SHP77 treated with DMSO at 0.1 percent for 48 hours (cell line): Measurements from ENCODE around the gene PLXDC2.
"Not testable (repeated sequence)": the region's sequence is repeated elsewhere in the genome, so short reads cannot be mapped to it uniquely, and the experiment has no call there.

Source experiments
- DNase-seq: peaks from one replicate; lab custom pipeline; 2025; lab: John Stamatoyannopoulos, UW

The PLXDC2 gene

DNA sequence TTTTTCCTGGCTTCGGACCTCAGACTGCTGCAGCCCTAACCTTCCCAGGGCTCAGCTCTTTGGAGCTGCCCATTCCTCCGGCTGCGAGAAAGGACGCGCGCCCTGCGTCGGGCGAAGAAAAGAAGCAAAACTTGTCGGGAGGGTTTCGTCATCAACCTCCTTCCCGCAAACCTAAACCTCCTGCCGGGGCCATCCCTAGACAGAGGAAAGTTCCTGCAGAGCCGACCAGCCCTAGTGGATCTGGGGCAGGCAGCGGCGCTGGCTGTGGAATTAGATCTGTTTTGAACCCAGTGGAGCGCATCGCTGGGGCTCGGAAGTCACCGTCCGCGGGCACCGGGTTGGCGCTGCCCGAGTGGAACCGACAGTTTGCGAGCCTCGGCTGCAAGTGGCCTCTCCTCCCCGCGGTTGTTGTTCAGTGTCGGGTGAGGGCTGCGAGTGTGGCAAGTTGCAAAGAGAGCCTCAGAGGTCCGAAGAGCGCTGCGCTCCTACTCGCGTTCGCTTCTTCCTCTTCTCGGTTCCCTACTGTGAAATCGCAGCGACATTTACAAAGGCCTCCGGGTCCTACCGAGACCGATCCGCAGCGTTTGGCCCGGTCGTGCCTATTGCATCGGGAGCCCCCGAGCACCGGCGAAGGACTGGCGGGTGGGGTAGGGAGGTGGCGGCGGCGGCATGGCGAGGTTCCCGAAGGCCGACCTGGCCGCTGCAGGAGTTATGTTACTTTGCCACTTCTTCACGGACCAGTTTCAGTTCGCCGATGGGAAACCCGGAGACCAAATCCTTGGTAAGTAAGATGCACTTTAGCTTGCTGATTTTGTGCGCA lies at the start of gene PLXDC2:
TSS of gene PLXDC2 (plus strand) at position 22 of the 820 bp plus-strand sequence.
- DNase-seq: no peak

DNA sequence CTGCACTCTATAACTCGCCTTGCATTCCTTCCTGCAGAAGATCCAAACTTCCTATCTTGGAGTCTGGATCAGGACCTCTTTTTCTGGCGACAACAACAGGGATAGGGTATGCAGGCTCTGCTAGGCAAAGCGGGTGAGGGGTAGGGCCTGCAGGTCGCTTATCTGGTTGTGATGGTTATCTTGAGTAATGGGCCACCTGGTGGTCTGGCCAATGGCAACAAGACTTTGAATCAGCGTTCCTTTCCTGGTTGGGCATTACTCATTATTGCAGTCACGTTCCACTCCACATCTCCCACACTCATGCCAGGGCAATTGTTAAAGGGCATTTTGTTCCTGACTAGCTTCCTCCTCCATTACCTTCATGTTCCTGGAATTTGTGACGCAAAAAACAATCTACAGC lies 48.4 kb upstream of the PLXDC2 start:
- no peak for DNase-seq

DNA sequence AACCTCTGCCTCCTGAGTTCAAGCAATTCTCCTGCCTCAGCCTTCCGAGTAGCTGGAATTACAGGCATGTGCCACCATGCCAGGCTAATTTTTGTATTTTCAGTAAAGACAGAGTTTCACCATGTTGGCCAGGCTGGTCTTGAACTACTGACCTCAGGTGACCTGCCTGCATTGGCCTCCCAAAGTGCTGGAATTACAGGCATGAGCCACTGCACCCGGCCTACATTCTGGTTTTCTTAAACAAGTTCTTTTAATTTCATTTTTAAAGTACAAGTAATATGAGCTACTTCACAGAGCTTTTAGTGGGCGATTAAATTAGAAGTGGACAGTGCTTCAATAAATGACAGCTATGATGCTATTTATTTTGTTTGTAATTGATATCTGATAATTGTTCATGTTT lies 46.4 kb upstream of the PLXDC2 start:
- DNase-seq: not testable (repeated sequence)

DNA sequence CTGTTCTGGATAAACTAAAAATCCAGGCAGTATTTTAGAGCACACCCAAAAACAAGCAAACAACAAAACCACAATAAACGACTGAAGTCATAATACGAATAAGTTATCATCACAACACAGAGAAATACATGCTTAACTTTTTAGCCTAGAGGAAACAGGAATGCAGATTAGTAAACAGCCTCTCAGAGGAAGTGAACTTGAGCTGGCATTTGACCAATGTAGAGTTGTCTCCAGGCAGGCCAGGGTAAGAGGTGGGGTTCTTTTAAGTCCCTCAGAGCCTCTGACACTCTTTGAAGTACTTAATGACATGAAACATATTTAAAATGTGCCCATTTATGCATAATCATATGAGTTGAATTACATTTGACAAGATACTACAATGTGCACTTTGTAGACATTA lies 43.3 kb upstream of the PLXDC2 start:
- DNase-seq: no peak

DNA sequence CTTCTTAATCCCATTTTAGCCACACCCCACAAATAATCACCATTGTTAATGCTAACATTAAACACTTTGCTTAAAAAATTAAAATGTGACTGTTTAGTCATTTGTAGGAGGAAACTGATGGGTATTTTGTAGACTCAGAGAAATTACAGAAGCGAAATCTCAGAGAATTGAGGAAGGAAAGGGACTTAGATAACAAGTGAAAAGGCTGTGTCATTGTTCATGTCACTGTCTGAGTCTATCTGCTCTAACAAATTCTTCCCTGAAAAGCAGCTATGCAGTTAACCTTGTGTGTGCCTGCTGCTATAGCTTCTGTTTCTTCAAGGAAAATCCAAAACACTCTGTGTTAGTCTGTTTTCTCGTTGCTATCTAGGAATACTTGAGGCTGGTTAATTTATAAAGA lies 40.9 kb upstream of the PLXDC2 start:
- no peak for DNase-seq

DNA sequence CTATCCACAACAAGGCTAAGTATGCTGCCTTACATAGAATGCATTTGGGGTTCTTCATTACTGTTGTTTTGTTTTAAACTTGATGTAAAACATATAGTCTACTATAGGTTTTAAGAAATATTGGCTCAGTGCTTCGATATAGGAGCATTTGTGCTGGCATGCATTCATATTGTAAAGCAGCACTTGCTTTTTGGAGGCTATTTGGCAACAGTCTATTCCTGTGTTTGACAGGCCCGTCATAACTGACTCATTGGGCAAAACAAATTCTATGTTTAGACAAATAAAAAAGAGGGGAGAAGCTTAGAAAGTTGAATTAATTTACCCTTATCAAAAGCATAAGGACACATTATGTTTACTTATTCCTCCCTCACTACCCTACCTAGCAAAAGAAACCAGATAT lies 38.4 kb upstream of the PLXDC2 start:
- DNase-seq: no peak

DNA sequence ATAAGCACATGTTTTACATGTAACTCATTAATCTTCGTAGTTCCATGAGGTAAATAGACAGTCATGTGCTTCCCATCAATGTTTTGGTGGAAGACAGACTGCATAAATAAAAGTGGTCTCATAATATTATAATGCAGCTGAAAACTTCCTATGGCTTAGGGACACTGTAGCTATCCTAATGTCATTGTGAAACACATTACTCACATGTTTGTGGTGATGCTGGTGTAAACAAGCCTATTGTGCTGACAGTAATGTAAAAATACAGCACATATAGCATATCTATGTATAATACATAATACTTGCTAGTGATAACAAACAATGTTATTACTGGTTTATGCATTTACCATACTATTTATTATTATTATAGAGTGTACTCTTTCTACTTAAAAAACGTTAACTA lies 37.2 kb upstream of the PLXDC2 start:
- no peak for DNase-seq

DNA sequence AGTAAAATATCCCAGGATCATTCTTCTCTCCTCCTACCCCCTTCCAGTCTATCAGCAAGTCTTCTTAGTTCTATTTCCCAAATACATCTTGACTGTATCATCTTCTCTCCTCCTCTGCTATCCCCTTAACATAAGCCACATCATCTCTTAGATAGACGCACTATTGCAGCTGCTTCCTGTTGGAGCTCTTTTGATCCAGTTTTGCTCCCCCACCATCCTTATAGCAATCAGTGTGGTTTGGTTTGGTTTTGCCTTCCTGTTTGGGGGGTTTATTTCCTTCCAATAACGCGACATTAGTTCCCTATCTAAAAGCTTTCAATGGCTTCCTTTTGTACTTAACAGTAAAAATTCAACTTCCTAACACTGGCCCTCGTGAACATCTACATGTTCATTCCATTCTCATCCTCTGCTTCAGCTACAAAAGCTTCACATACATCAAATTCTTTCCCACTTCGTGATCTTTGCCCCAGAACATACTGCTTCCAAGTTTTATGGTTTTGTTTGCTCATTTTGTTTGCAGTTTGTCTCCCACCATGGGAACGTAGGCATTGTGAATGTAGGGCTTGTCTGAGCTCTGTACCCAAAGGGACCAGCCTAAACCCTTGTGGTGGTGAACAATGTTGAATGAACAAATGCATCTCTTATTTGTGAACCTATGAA lies 33.7 kb upstream of the PLXDC2 start:
- no peak for DNase-seq

DNA sequence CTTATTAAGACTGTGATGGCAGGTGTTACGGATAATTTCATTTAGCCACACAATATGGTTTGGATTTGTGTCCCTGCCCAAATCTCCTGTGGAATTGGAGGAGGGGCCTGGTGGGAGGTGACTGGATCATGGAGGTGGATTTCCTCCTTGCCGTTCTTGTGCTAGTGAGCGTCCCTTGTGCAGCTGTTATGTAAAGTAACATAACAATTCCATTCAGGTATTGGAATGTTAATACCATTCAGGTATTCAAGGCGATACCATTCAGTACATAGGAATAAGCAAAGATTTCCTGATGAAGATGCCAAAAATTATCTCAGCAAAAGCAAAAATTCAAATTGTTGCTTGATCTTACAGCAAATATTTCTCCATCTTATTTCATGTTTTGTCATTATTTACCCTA lies 32.5 kb upstream of the PLXDC2 start:
- DNase-seq: no peak

DNA sequence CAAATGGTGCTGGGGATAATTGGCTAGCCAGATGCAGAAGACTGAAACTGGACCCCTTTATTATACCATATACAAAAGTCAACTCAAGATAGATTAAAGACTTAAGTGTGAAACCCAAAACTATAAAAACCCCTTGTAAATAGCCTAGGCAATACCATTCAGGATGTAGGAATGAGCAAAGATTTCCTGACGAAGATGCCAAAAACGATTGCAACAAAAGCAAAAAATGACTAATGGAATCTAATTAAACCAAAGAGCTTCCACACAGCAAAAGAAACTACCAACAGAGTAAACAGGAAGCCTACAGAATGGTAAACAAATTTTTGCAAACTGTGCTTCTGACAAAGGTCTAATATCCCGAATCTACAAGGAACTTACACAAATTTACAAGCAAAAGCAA lies 30.9 kb upstream of the PLXDC2 start:
- no peak for DNase-seq

DNA sequence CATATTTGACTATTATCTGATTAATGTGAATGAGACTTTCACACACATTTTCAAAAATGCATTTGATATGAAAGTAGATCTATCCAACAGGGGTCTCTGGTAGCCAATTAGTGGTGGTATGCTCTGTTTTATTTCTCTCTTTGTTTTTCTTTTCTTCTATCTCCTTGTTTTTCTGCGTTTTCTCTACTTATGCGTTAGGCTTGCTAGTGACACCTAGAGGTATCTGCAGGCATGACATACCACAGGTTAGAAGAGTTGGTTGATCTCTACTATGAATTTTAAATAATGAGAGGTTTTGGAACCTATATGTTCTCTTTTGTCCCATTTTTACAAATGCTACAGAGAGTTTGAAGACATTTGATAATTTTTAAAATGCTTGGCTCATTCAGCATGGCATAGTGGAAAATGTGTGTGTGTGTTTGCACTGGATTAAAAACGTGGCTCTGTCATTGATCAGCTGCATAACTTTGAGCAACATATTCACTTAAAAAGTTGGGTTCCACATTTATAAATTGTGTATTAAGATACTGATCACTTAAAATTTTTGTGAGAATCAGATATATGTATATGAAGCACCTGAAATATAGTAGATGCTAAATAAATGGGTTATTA lies 28.1 kb upstream of the PLXDC2 start:
- peak; percentile 19 for DNase-seq

DNA sequence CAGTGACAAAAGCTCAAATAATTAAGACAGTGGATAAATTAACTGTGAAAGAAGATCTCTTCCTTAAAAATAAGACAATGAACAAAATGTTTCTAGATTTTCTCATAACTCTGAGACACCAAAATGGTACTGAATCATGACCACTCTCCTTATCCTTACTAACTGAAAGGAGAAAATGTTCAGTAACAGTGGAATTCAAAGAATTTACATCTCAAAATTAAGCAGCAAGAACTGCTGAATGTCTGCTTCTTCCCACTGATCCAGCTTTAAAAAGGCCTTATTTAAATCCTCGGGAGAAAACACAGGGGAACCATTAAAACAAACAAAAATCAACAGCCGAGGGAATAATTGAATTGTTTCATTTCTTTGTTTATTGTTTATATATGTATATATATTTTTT lies 27.3 kb upstream of the PLXDC2 start:
- no peak for DNase-seq

DNA sequence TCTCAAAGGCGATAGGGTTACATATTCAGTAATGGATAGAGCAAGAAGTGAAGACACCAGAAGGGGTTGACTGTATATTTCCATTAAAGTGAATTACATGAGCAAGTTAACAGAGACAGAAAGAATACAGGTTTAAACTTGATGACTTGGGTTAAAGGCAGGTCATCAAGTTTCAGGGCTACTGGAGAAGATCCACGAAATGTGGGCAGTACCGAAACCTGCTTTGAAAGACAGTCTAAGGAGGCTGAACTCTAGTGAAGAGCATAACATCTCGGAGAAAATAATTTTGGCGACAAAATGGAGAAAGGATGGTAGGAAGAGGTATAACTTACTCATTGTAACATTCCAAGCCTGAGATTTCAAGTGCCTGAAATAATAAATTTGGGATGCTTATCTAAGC lies 26.6 kb upstream of the PLXDC2 start:
- no peak for DNase-seq

DNA sequence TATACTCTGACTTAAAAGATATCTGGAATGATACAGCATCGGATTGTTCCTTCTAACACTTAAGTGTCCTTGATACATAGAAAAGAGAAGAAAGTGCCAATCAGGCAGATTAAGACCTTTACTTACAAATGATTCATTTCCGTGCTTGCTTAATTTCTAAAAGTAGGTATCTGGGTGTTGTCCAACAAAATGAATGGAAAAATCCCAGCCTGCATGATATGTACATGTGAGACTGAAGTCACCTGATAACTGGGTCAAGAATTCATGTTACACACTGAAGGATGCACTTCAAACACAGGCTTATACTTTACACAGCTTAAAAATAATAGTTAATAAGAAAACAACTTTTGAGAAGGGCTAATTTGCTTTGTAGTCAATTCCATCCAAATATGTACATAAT lies 25.2 kb upstream of the PLXDC2 start:
- DNase-seq: no peak

DNA sequence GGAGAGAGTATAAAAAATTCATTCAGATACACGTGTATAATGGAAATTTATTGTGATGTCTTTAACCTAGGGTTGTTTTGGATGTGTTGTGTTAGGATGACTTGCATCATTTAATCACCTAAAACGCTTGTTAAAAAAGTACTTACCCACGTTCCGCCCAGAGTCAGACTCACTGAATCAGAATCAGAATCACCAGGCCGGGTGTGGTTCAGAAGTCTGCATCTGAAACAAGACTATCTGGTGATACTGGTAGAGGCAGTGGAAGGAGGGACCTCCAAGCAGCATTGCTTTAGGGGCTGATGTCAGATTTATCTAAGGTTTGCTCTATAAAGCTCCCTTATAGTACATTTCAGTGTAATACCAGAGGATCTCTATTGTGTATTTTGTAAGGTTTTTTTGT lies 20.5 kb upstream of the PLXDC2 start:
- no peak for DNase-seq

DNA sequence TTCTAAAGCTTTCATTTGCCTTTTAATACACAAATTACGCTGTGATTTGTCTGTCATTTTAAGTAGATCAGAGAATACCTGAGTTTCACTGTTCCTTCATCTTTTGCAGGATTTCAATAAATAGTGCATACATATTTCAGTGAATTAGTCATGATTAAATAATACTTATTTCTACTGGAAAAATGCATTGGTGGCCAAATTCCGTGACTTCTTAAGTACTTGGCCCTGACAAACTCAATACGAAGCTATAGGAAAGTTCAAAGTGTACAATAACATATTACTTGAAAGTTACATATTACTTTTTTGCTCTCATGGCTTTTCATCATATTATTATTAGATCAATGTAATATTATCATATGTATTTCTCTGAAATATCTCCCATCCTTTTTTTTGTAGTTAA lies 16.1 kb upstream of the PLXDC2 start:
- no peak for DNase-seq

DNA sequence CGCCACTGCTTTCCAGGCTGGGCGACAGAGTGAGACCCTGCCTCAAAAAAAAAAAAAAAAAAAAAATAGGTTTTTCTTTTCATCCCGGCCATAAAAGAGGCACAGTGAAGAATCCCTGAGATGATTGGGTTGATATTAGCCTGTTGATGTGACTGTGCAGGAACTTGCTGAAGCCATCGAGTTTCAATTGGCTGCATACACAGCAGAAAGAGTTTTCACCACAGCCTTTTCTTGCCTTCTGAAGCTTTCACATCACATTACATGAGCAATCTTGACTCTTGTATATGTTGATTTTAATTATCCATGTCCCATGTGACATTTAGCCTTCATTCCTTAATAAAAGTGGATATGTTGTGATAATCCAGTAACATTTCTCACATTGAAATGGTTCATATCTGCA lies 14.9 kb upstream of the PLXDC2 start:
- no peak for DNase-seq

DNA sequence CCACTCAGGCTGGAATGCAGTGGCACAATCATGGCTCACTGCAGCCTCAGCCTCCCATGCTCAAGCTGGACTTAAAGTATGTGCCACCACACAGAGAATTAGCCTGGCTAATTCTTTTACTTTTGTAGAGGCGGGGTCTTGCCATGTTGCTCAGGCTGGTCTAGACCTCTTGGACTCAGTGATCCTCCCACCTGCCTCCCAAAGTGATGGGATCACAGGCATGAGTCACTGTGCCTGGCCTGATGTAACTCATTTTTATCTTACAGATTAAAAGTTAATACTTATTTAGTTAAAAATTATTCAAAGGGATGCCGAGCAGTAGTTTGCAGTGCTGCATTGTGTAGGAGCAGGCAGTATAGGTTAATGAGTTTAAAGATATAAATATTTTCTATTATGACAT lies 12.6 kb upstream of the PLXDC2 start:
- DNase-seq: no peak

DNA sequence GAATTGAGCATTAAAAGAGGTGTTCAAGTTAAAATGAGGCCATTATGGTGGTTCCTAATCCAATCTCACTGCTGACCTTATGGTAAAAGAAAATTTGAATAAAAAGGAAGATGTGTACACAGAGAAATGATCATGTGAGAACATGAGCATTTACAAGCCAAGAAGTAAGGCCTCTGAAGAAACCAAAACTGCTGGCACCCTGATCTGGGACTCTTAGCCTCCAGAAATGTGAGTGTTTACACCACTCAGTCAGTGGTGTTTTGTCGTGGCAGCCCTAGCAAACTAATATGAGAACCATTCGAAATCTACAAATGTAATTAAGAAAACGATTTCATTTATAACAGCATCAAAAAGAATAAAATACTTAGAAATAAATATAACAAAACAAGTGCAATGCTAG lies 6.8 kb upstream of the PLXDC2 start:
- DNase-seq: no peak

DNA sequence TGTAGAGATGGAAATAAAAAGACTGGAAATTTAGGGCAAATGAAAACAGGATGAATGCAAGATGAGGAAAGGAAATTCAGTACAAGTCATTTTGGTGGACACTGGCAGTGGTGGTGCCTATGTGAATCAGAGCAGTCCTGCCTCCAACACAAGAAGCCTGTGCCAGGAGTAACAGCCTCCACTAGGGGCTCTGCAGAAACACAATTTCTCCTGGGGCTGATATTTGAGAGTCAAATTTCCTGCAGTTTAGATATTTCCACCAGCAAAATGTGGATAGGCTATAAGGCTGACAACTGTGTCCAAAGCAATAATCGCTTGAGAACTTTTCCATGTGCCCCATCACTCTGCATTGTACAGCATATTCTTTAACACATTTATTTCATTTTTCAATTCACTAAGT lies 4.7 kb upstream of the PLXDC2 start:
- DNase-seq: no peak

DNA sequence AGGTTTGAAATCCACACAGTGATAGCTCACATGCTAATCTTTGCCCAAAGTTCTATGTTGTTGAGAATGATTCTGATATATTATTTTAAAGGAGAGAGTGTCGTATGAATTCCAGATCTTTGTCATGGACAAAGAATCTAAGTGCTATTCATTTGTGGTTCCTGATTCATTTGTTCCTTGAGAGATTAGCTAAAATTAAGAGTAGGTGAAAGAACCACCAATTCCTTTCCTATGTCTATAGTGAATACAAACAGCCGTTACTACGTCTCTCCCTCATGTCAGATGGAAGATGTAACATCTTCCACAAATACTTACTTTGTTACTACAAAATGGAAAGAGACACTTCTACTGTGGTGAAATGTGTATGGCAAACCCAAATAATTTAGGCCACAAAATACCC lies 3.3 kb upstream of the PLXDC2 start:
- no peak for DNase-seq

DNA sequence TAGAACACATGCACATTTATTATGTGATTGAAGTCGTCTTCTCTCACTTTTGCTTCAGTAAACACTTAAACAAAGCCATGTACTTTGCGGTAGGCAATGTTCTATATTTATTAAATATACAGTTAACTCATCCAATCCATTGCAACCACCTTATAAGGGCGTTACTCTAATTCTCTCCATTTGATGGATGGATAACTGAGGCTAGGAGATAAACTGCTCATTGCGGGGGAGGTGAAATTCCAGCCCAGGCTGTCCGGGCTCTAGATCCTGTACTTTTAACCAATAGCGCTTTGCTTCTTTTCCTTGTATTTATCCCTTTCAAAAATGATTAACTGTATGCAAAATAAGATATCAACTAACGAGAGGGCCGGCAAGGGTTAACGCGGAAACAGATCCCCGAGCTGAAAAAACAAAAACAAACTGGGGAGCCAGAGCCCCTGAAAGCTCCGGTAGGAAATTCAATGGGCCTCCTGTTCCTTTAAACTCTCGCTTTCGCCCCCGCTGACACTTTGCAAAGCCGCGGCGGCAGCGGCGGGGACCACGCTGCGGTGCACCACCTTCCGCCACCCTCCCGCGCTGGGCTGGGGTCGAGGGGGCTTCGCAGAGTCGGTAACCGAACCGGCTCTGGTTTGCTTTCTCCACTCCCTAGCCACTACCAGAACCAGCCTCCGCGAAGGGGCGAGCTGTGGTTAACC lies 1.0 kb upstream of the PLXDC2 start:
- DNase-seq: no peak
